Retinal pigment epithelial cell (primary cell): ENCODE data around the gene MSL3B.

Experiments used
- DNase-seq: peaks from one replicate; pipeline ENCODE4 v3.0.0-alpha.2; 2010; ENCODE audit warnings: low read depth
- H3K4me3 ChIP-seq: 2 replicates; pipeline ENCODE4 v1.5.1; 2011; ENCODE audit warnings: mild to moderate bottlenecking, low read length, control low read depth, moderate library complexity
- CTCF ChIP-seq: conservative IDR thresholded peaks from 2 replicates; pipeline ENCODE4 v1.5.1; 2011; ENCODE audit warnings: low read depth, low read length, control low read depth, inconsistent platforms

MSL3B gene

GRCh38 chr2:233829193-233830110, 38.7 kb downstream of the MSL3B start:
- no peak for DNase-seq
- H3K4me3 ChIP-seq: no peak overlapping the region
- no peak for TF ChIP-seq CTCF

- no peak for TF ChIP-seq CTCF
- H3K4me3 ChIP-seq: no peak overlapping the region
- no peak for DNase-seq
These were observed 39.5 kb downstream of the MSL3B start for GRCh38 chr2:233828546-233829192.

GRCh38 chr2:233824373-233824772, 43.8 kb downstream of the MSL3B start:
- DNase-seq: no peak
- H3K4me3 ChIP-seq: no peak overlapping the region
- TF ChIP-seq CTCF: no peak

GRCh38 chr2:233823731-233824121, 44.5 kb downstream of the MSL3B start:
- DNase-seq: no peak
- no peak for TF ChIP-seq CTCF
- no peak overlapping the region for H3K4me3 ChIP-seq

- no peak for TF ChIP-seq CTCF
- H3K4me3 ChIP-seq: no peak overlapping the region
- DNase-seq: no peak
These were observed 45.1 kb downstream of the MSL3B start for GRCh38 chr2:233822781-233823730.

GRCh38 chr2:233822101-233822771, 46.0 kb downstream of the MSL3B start:
- no peak for TF ChIP-seq CTCF
- DNase-seq: no peak
- no peak overlapping the region for H3K4me3 ChIP-seq
